NCI-H2081 (cell line): ENCODE data around the gene ATP11A.

Source experiments
- DNase-seq, 2 experiments: peaks; one replicate each; lab custom pipeline; 2025; lab: John Stamatoyannopoulos, UW

ATP11A gene

DNA sequence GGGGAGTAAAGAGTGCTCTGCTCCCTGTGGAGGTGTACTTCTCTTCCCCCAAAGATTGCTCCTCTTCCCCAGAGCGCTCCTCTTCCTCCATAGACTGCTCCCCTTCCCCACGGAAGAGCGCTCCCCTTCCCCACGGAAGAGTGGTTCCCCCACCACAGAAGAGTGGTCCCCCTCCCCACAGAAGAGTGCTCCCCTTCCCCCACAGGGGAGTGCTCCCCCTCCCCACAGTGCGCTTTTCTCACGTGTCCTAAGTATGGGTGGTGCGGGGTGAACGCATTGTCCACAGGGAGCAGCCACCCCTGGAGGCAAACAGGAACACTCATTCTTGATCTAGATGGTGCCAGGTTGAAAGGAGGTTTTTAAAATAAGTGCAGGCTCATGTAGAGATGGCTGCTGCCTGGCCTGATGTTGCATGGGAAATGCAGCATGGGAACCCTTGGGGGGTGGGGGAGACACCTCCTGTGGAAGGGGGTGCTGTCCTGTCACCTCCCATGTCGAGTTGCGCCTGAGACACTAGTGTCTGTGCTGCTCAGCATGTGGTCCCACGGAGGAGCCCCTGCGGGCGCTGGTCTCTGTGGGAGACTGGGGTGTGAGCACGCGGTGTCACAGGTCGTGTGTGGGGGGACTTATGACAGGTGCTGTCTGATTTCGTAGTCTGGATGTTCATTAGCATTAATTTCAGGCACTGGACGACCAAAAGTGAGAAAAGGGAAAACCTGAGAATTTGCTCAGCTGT, 52.2 kb downstream of the ATP11A start:
- DNase-seq, result peak; percentile 31 to 82

DNA sequence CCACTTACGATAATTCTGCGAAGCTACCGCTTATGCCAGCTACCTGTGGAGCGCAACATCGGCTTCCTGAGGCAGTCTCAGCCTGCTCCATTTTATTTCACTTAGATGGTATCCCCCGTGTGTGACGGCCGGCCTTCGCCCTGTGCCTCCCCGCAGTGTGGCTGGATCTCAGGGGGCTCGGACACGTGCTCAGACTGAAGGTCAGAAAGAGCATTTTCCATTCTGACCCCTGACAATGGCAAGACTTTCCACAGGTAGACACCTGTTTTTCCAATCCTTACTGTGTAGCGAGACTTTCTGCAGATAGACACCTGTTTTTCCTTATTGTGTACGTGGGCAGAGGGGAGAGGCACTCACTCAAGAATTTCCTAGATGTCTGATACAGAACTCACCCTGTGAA, 52.7 kb downstream of the ATP11A start:
- DNase-seq, result peak in 1 of 2 experiments; percentile 60

DNA sequence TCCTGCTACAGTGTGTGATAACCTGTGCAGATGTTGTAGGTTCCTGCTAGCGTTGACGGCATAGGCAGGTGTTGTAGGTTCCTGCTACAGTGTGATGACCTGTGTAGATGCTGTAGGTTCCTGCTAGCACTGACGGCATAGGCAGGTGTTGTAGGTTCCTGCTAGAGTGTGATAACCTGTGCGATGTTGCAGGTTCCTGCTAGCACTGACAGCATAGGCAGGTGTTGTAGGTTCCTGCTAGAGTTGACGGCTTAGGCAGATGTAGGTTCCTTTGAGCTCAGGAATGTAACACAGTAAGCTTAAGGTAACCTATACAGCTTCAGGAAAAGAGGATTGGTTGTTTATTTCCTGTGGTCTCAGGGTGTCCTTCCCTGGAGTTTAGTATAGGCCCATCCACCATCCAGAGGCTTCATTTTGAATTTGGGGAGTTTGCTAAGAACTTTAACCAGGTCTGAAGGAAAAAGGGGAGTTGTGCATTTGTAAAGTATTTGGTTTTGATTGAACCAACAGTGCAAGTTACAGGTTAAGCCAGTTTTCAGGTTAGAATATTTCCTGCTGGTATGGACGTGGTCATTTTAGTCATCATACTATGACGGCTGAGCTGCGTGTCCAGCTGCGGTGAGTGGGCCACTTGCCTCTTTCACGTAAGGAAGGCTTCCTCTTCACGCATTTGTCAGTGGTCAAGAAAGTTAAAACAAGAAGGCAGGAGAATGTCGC, 53.8 kb downstream of the ATP11A start:
- DNase-seq, result peak in 1 of 2 experiments; percentile 79

DNA sequence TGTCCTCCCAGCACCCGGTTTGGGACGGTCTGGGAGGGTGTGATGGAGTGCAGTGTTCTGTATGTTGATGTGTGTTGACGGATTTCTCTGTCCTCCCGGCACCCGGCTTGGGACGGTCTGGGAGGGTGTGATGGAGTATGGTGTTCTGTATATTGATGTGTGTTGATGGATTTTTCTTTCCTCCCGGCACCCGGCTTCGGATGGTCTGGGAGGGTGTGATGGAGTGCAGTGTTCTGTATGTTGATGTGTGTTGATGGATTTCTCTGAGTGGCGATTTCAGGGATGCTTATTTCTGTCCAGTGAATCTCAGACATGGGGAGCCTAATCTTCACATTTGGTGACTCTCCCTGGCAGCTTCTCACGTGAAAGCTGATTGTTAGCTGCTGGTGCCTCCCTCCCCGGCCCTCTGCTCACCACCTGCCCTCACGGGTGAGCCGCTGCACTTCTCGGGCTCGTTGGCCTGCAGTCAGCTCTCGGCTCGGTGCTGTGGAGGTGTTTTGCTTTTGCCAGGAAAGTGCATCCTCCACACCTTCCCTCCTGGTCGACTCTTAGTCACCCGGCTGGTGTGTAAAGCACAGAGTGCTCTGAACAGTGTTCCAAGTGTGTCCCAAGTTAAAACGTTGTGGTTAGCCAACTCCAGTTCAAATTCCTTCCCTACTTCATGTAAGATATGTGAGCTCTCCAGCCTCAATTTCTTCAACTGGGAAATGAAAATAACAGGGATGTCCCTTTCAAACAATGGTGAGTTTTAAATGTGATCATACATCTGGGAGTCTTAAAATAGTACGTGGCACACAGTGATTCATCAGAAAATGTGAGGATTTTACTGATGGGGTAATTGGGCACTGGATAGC, 54.6 kb downstream of the ATP11A start:
- peak in 1 of 2 experiments; percentile 53 for DNase-seq

DNA sequence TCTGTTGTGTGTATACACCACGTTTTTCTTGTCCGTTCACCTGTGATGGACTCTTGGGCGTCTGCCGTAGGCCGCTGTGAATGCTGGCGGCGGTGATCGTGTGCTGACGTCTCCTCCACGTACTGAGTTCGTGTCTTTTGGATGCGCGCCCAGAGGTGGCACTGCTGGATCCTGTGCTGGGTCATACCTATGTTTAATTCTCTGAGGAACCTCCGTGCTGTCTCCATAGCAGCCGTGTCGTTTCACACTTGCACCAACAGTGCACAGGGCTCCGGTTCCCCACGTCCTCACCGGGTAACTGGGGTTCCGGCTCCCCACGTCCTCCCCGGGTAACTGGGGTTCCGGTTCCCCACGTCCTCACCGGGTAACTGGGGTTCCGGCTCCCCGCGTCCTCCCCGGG, 56.2 kb downstream of the ATP11A start:
- DNase-seq, result no peak

DNA sequence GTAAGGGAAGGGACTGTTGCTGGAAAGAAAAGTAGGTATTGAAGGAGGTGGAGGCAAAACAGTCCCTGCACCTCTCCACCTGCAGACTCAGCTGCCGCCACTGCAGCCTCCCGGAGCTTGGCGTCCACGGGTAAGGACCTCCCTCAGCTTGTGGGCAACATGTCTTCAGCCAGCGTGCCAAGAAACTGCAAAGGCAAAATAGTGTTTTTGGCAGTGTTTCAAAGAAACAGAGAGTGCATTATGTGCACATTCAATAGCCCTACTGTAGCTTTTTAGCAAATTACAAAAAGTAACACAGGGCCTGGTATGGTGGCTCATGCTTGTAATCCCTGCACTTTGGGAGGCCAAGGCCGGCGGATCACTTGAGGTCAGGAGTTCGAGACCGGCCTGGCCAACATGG, 57.4 kb downstream of the ATP11A start:
- peak in 1 of 2 experiments; percentile 23 for DNase-seq

DNA sequence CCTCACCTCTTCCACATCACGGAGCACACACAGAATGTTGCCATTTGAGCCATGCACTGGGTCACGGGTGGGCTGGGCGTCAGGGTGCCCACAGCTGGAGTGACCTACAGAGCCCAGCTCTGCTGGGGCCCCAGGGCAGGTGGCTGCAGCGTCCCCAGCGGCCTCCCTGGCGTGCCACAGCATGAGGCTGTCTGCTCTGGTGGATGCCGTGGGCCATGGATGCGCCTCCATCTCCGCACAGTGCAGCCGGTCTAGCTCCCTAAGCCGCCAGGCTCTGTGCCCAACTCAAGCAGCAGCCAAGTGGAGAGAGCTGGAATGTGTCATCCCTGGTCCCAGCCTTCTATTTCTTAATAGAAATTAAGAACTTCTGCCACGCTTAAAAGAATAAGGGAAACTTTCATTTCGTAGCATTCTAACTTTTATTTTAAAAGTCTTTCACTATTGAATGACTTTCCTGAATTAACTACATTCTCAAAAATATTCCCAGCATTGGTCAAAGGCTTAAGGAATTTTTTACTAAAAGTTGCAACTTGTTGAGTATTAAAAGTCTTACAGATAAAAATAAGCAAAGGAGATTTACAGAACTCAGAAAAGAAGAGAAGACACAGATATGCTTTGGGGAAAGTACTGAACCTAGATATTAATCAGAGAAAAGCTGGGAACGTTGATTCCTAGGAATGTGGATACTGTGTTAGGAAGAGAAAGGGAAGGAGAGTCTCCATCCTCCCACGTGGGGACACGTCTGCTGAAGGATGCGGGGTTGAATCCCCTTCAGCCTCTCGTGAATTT, 59.3 kb downstream of the ATP11A start:
- DNase-seq, result no peak

DNA sequence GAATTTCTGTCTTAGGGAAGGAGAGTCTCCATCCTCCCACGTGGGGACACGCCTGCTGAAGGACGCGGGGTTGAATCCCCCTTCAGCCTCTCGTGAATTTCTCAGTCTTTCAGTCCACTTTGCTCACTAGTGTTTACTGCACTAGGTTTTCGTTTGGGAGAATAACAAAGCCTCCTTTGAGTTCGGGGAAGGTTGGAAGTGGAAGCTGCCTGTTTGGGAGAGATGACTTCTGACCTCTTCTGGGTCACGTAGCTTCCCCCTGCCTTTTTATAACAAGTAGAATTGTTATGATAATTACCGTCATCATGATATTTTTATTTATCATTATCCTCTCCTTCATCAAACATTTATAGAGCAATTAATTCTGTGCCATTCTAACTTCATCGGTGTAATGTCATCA, 60.7 kb downstream of the ATP11A start:
- no peak for DNase-seq

DNA sequence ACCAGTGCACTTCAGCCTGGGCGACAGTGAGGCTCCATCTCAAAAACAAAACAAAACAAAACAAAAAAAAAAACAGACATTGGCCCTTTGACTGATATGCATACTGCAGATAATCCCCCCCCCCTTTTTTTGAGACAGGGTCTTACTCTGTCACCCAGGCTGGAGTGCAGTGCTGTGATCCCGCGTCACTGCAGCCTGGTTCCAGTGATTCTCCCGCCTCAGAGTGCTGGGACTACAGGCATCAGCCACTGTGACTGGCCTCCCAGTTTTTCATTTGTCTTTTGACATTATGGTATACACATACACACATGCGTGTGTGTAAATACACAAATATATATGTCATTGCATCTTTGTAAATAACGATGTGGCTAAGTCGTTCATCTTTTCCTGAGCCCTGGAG, 61.8 kb downstream of the ATP11A start:
- DNase-seq, result no peak

DNA sequence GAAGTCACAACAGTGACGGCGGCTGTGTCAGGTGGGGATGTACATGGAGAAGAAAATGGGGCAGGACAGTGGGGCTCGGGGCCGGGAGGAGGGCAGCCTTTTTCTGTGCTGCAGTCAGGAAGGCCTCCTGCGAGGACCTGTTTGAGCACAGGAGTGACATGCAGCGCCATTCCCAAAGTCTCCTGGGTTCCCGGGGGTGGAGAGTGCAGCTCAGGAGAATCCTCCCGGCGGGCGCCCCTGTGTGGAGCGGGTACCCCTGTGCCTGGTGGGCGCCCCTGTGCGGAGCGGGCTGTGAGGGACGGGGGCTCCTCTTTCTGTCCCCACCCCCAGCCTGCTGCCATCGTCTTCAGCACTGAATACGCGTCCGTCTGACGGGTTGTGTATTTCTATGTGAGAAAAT, 62.4 kb downstream of the ATP11A start:
- DNase-seq, result no peak

DNA sequence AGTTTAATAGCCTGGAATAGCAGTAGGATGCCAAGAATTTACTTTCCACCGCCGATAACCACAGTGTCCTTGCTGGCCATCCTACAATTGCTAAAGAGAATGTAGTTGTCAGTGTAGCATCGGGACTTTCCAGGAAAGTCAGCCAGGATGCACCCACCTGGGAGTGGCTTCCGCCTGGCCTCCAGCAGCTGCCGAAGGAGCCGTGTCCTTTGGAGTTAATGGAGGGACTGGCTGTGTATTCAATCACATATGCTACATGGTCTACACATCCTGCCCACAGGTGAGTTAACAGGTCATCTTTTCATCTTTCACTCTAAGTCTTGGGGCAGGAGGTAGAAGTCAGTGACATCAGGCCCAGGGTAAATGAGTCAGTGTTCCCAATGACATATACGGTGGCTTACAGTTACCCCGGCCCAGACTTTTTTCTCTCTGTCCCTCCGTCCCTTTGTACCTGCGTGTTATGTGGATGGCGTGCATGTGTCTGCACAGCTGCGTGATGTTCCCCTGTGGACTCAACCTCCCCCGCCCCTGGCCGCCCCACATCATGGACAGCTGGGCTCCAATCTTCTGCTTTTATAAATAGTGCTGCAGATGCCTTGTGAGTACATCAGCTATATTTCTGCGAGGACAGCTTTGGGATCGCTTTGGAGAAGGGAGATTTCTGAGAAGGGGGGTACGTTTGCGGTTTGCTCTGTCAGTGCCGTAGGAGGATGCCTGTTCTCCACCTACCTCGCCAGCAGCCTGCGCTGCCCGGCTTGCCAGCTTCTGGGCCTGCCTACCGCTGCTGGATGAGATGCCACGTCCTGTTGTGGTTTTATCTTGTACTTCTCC, 63.1 kb downstream of the ATP11A start:
- DNase-seq, result no peak

DNA sequence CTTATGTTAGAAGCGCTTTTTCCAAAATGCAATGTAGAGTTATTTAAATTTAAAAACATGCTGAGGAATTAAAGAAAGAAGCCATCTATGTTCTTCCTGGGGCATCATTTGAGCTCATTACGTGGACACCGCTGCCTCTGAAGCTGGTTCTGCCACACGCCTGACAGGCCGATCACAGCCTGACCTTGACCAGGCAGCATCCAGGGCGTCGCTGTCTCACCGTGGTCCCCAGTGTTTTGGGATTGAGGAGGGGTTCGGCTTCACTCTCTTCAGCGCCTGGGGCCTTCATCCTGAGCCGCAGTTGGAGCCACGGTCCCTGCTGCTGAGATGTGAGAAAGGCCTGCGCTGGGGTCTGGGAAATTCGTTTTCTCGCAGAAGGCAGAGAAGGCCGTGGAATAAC, 64.0 kb downstream of the ATP11A start:
- DNase-seq, result no peak

DNA sequence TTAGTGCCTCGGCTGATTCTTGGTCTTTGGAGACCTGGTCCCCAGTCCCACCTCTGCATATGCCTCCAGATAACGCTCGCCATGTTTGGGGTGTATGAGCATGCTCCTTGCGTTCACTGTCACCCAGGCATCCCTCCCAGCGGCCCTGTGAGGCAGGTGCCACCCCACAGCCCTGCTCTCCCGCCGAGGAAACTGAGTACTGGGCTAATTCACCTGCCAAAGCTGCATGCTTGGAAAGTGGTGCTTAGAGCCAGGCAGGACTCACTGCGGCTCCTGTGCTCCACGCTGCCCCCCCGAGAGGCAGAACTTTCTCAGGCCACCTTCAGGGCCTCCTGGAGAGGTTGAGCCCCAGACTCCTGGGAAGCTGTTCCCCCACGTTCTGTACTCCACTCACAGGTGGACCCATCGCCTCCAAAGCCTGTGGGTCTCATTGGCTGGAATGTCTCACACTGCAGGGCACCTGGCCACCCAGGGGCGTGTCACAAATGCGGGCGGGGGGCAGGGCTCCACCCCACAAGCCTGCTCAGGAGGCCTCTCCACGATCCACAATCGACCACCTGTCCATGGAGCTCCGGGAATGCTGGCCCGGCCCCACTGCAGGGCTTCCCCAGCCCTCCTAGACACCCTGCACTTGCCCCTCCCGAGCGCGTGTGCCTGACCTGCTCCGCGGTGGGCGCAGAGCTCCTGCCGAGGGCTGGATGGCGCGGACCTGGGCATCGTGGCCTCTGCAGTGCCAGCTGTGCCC, 64.6 kb downstream of the ATP11A start:
- no peak for DNase-seq

DNA sequence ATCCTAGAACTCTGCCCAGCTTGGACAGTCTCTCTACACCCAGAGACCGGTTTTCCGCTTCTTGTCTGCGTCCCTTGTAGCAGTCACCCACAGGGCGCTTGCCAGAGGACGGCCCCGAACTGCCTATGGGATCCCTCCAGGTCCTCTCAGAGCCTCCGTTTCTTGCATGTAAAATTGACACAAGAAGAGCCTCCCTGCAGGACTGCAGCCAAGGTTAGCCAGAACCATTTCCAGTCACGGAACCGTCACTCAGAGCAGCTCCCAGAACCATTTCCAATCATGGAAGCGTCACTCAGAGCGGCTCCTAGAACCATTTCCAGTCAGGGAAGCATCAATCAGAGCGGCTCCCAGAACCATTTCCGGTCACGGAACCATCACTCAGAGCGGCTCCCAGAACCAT, 65.5 kb downstream of the ATP11A start:
- no peak for DNase-seq

DNA sequence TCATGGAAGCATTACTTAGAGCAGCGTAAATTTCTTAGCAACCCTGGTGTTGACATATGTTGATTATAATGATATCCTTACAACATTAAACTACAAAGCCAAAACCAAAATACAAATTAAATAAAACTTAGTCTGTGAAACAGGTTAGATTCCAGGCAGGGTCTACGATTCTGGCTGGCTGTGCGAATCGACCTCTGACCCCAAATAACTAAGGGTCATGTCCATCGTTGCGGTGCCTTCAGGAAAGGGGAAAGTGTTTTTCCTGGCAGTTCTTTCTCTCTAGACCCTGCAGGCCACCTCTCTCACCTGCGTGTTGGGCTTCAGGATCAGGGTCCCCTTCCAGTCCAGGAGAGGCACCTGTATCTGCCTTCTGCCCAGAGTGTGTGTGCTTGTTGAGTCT, 66.2 kb downstream of the ATP11A start:
- no peak for DNase-seq

DNA sequence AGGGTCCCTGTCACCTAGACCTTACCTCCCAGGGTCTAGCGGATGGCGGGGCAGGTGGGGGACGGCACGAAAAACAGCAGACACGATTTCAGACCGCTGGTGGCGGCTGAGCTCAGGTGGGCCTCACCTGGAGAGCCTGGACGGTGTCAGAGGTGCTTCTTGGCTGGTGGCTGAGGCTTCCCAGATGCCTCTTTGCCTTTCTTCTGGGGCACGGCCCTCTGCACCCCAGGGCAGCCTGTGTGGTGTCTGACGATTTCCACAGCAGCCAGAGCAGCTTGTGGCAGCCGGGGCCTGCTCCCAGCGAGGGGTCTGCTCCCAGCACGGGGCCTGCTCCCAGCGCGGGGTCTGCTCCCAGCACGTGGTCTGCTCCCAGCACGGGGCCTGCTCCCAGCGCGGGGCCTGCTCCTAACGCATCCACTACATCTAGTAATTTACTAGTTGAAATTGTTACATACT, 66.7 kb downstream of the ATP11A start:
- DNase-seq, result peak; percentile 32 to 57

DNA sequence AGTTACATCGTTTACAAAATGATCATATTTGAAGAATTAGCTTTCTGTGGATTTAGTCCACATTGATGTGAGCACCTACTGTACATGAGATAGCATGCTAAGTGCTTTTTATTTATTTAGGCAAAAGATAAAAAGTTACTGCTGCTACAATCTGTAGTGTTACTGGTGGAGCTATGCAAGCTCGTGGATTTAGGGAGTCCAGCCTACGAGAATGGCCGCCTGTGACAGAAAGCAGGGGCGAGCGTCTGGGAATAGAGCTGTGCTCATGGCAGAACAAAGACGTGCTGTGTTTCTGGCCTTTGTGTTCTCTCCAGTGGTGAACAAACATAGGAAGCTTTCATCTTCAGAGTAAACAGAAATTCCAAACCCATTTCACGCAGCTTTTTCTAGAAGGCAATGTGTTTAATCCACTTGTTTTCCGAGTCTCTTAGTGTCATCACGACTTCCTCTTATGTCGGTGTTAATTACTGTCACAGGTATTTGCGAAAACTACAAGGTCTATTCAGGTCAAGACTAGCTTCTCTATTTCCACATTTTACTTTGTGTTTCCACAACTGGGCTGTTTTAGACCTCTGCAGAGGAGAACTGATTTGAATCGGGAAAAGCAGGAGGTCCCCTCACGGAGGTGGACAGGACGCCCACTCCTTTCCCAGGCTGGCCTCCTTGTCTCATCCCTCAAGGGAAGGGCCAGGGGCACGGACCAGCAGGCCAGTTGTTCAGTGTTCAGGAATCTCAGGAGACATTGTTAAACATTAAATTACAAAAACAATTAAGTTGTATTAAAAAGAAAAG, 67.3 kb downstream of the ATP11A start:
- peak; percentile 72 to 87 for DNase-seq

DNA sequence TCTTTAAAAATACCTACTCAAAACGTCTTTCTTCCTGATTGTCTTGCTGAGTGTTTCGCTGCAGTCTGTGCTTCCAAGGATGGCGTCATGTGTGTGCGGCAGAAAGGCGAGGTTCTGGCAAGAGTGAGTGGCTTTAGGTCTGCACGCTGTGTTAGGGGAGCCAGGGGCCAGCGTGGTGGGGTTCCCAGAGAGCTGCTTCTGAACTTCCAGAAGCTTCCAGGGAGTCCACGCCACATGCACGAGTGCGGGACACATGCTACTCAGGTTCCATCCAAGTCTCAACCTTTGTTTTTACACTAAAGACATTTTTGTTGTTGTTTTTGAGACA, 67.9 kb downstream of the ATP11A start:
- no peak for DNase-seq

DNA sequence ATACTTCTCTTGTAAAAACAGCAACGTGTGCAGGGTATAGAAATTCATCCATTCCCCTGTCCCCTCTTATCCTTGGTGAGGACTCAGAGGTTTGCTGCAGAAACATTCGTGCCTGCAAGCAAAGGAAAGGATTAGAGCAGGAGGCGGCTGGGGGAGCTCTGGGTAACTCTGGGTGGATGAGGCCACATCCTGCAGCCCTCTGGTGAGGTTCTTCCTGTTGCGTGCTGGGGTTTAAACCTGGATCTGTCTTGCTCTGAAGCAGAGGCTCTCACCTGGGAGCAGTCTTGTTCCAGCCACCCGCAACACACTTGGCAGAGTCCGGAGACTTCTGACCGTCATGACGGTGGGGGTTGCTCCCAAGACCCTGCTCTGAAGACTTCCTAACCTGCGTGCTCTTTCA, 69.2 kb downstream of the ATP11A start:
- no peak for DNase-seq

DNA sequence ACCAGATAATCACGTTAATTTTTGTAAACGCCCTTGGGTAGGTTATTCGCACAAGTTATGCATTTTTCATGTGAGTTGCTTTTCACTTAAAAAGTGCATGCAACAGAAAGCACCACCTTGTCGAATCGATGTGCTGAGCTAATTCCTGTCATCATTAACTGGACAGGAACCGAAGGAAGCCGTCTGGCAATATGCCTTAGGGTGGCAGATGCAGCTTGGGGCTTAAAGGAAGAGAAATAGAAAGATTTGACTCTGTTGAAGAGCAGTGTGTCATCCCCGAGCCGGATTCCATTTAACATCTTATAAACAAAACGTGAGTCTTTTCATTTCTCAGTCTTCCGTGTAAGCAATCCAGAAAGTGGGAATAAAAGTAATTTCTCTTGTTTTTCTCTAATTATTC, 70.0 kb downstream of the ATP11A start:
- no peak for DNase-seq
